Liver (tissue), 3 donors: ENCODE measurements around the gene TTLL5.

ENCODE experiments used
- CTCF ChIP-seq: fragments of 150-350 bp; IDR thresholded peaks from 2 replicates; pipeline ENCODE4 v1.5.1; 2017; ENCODE audit warnings: improper control_type of control experiment, low read depth, low read length; ENCODE audit not compliant: missing input control
- JUND ChIP-seq, 2 donors: IDR thresholded peaks; 2 replicates each; pipeline ENCODE4 v1.6.1; 2016; ENCODE audit warnings: antibody characterized with exemption in 2 of 2
- donor health status: healthy.
- donor health status: healthy.

GRCh38 chr14:75804570-75805275 lies 143.7 kb downstream of the TTLL5 start:
- no peak for TF ChIP-seq JUND (IDR thresholded peaks at IDR 0.05)
- no peak for TF ChIP-seq CTCF
